WTC11 (cell line): Measurements from ENCODE around the gene CUL4A. TPM values are rescaled to one million over a fixed set of nuclear protein-coding genes. Genes with fewer than 3 reads are reported as not detected.

ENCODE experiments used
- ATAC-seq: fragments of 200-7000 bp; cut with Tn5 transposase; 2 replicates; pipeline ENCODE4 v1.10.0; 2021; ENCODE audit warnings: mild to moderate bottlenecking, moderate library complexity
- CTCF ChIA-PET: fragments of 300-600 bp; sonication (Branson Sonifier 250); formaldehyde crosslinking; loops from one replicate; lab custom pipeline; 2021; ENCODE audit warnings: antibody characterized with exemption; lab: Charles Lee
- POLR2A ChIA-PET: fragments of 350-600 bp; sonication (Branson Sonifier 250); formaldehyde crosslinking; loops from one replicate; lab custom pipeline; 2021; ENCODE audit warnings: antibody characterized with exemption; lab: Charles Lee
- DNase-seq: peaks from one replicate; pipeline ENCODE4 v3.0.0; 2021; ENCODE audit warnings: low spot score
- H3K27ac Mint-ChIP-seq: 2 replicates; pipeline ENCODE4 v1.8.0; 2021; ENCODE audit warnings: mixed read lengths
- H3K27me3 Mint-ChIP-seq: 2 replicates; pipeline ENCODE4 v1.8.0; 2021; ENCODE audit warnings: low read depth, mild to moderate bottlenecking, moderate library complexity, mixed read lengths
- H3K36me3 Mint-ChIP-seq: 2 replicates; pipeline ENCODE4 v1.8.0; 2021; ENCODE audit warnings: mixed read lengths
- H3K4me1 Mint-ChIP-seq: 2 replicates; pipeline ENCODE4 v1.8.0; 2022; ENCODE audit warnings: mixed read lengths
- H3K4me3 Mint-ChIP-seq: 2 replicates; pipeline ENCODE4 v1.8.0; 2021; ENCODE audit warnings: mild to moderate bottlenecking, moderate library complexity, mixed read lengths
- H3K9me3 Mint-ChIP-seq: 2 replicates; pipeline ENCODE4 v1.8.0; 2021; ENCODE audit warnings: mixed read lengths
- AFF4 ChIP-seq: sonication (generic); formaldehyde crosslinking; IDR thresholded peaks from 2 replicates; pipeline ENCODE4 v1.8.1; 2023; ENCODE audit warnings: mild to moderate bottlenecking, missing genetic modification reagents, borderline replicate concordance
- ATF3 ChIP-seq: sonication (generic); formaldehyde crosslinking; conservative IDR thresholded peaks from 2 replicates; pipeline ENCODE4 v1.8.1; 2022; ENCODE audit warnings: mild to moderate bottlenecking, missing genetic modification reagents
- ATF6 ChIP-seq: sonication (generic); formaldehyde crosslinking; IDR thresholded peaks from 2 replicates; pipeline ENCODE4 v1.8.1; 2023; ENCODE audit warnings: mild to moderate bottlenecking, missing genetic modification reagents
- CBFB ChIP-seq: sonication (generic); formaldehyde crosslinking; IDR thresholded peaks from 2 replicates; pipeline ENCODE4 v1.8.1; 2022; ENCODE audit warnings: mild to moderate bottlenecking, low read depth, missing genetic modification reagents
- CREM ChIP-seq: sonication (generic); formaldehyde crosslinking; IDR thresholded peaks from 2 replicates; pipeline ENCODE4 v1.8.1; 2022; ENCODE audit warnings: mild to moderate bottlenecking, missing genetic modification reagents, moderate library complexity
- E2F5 ChIP-seq: sonication (generic); formaldehyde crosslinking; IDR thresholded peaks from 2 replicates; pipeline ENCODE4 v1.8.1; 2022; ENCODE audit warnings: mild to moderate bottlenecking, moderate library complexity, missing genetic modification reagents
- ELF4 ChIP-seq: sonication (generic); formaldehyde crosslinking; IDR thresholded peaks from 2 replicates; pipeline ENCODE4 v1.8.1; 2022; ENCODE audit warnings: low read depth, mild to moderate bottlenecking, moderate library complexity, missing genetic modification reagents
- ERG ChIP-seq: fragments of 250-450 bp; sonication (Bioruptor Pico); IDR thresholded peaks from 2 replicates; pipeline ENCODE4 v1.8.0; 2021; ENCODE audit warnings: mild to moderate bottlenecking
- ESRRA ChIP-seq: sonication (generic); formaldehyde crosslinking; IDR thresholded peaks from 2 replicates; pipeline ENCODE4 v1.8.1; 2022; ENCODE audit warnings: mild to moderate bottlenecking, missing genetic modification reagents, borderline replicate concordance
- FOXJ3 ChIP-seq: sonication (generic); formaldehyde crosslinking; IDR thresholded peaks from 2 replicates; pipeline ENCODE4 v1.9.0; 2021; ENCODE audit warnings: missing genetic modification reagents, mild to moderate bottlenecking, borderline replicate concordance
- FOXK1 ChIP-seq: sonication (generic); formaldehyde crosslinking; IDR thresholded peaks from 2 replicates; pipeline ENCODE4 v1.8.0; 2022; ENCODE audit warnings: mild to moderate bottlenecking, moderate library complexity, missing genetic modification reagents
- JAZF1 ChIP-seq: fragments of 250-450 bp; sonication (Bioruptor Pico); IDR thresholded peaks from 2 replicates; pipeline ENCODE4 v1.9.0; 2021; ENCODE audit warnings: moderate library complexity, mild to moderate bottlenecking, inconsistent platforms
- JUN ChIP-seq: sonication (generic); formaldehyde crosslinking; IDR thresholded peaks from 2 replicates; pipeline ENCODE4 v1.8.0; 2023; ENCODE audit warnings: mild to moderate bottlenecking, missing genetic modification reagents
- NR3C1 ChIP-seq: sonication (generic); formaldehyde crosslinking; conservative IDR thresholded peaks from 2 replicates; pipeline ENCODE4 v1.8.1; 2023; ENCODE audit warnings: low read depth, mild to moderate bottlenecking, missing genetic modification reagents
- PRDM15 ChIP-seq: sonication (generic); formaldehyde crosslinking; IDR thresholded peaks from 2 replicates; pipeline ENCODE4 v1.8.0; 2022; ENCODE audit warnings: missing genetic modification reagents
- PRRX2 ChIP-seq: fragments of 250-450 bp; sonication (Bioruptor Pico); IDR thresholded peaks from 2 replicates; pipeline ENCODE4 v1.8.0; 2021; ENCODE audit warnings: mild to moderate bottlenecking
- SMAD4 ChIP-seq: sonication (generic); formaldehyde crosslinking; IDR thresholded peaks from 2 replicates; pipeline ENCODE4 v1.8.0; 2022; ENCODE audit warnings: mild to moderate bottlenecking, missing genetic modification reagents
- STAT6 ChIP-seq: sonication (generic); formaldehyde crosslinking; conservative IDR thresholded peaks from 2 replicates; pipeline ENCODE4 v1.8.1; 2023; ENCODE audit warnings: mild to moderate bottlenecking, low read depth, missing genetic modification reagents, moderate library complexity
- USF1 ChIP-seq: sonication (generic); formaldehyde crosslinking; IDR thresholded peaks from 2 replicates; pipeline ENCODE4 v1.8.0; 2022; ENCODE audit warnings: mild to moderate bottlenecking, missing genetic modification reagents
- ZMAT4 ChIP-seq: fragments of 250-450 bp; sonication (Bioruptor Pico); IDR thresholded peaks from 2 replicates; pipeline ENCODE4 v1.9.0; 2021; ENCODE audit warnings: mild to moderate bottlenecking
- ZNF263 ChIP-seq: sonication (generic); formaldehyde crosslinking; IDR thresholded peaks from 2 replicates; pipeline ENCODE4 v1.8.1; 2022; ENCODE audit warnings: low read depth, mild to moderate bottlenecking, moderate library complexity, missing genetic modification reagents
- ZNF671 ChIP-seq: fragments of 250-450 bp; sonication (Bioruptor Pico); IDR thresholded peaks from 2 replicates; pipeline ENCODE4 v1.8.0; 2021; ENCODE audit warnings: mild to moderate bottlenecking
- total RNA-seq: library from RNA; stranded (reverse); gene quantifications from 3 replicates; pipeline ENCODE4 v1.2.3, GENCODE V29; 2021

The CUL4A gene
- total RNA-seq, 1 experiment from 2014 or later = 99.9 TPM

GRCh38 chr13:113176280-113176679 is 33.1 kb upstream of the CUL4A start (continued):
- TF ChIP-seq ERG (CRISPR knock-in tag) (no peak), FOXJ3 (CRISPR knock-in tag) (no peak), ATF3 (CRISPR knock-in tag) (no peak), AFF4 (CRISPR knock-in tag) (no peak), ATF6 (CRISPR knock-in tag) (no peak), PRDM15 (CRISPR knock-in tag) (no peak), SMAD4 (CRISPR knock-in tag) (no peak), CREM (no peak), JAZF1 (CRISPR knock-in tag) (no peak), CBFB (CRISPR knock-in tag) (no peak), ZNF671 (CRISPR knock-in tag) (no peak)

GRCh38 chr13:113176822-113177221 is 32.6 kb upstream of the CUL4A start:
- no peak for DNase-seq
- Mint-ChIP-seq H3K36me3 (peaks cover 52% of the 10 kb centered on the region), H3K27ac (no peak overlapping the region), H3K4me1 (peaks cover 16% of the 10 kb centered on the region), H3K9me3 (no peaks in the 10 kb centered on the region), H3K27me3 (no peaks in the 10 kb centered on the region), H3K4me3 (no peak overlapping the region)
- CTCF ChIA-PET = no interaction called here
- POLR2A ChIA-PET = no interaction called here
- no peak for ATAC-seq
- TF ChIP-seq FOXK1 (CRISPR knock-in tag) = no peak
- no peak for TF ChIP-seq JUN (CRISPR knock-in tag)
- no peak for TF ChIP-seq PRRX2 (CRISPR knock-in tag)
- no peak for TF ChIP-seq STAT6 (CRISPR knock-in tag)
- no peak for TF ChIP-seq E2F5
- no peak for TF ChIP-seq ESRRA (CRISPR knock-in tag)
- TF ChIP-seq ZNF263 (CRISPR knock-in tag) = no peak
- TF ChIP-seq ZMAT4 = no peak
- TF ChIP-seq USF1 (CRISPR knock-in tag) = no peak
- no peak for TF ChIP-seq ELF4 (CRISPR knock-in tag)
- no peak for TF ChIP-seq NR3C1 (CRISPR knock-in tag)
